HepG2 (cell line): ENCODE data around the gene SLC39A10.

ENCODE experiments used
- CHCHD3 ChIP-seq: sonication (generic); formaldehyde crosslinking; IDR thresholded peaks from 2 replicates; pipeline ENCODE4 v1.8.0; 2022; ENCODE audit warnings: mild to moderate bottlenecking, missing genetic modification reagents, moderate library complexity
- CTCF ChIP-seq: sonication (generic); formaldehyde crosslinking; IDR thresholded peaks from 2 replicates; pipeline ENCODE4 v1.5.0; 2020; ENCODE audit warnings: mild to moderate bottlenecking, missing genetic modification reagents, moderate library complexity
- FOXK1 ChIP-seq: sonication (generic); formaldehyde crosslinking; IDR thresholded peaks from 2 replicates; pipeline ENCODE4 v1.4.0; 2020; ENCODE audit warnings: low read depth, missing genetic modification reagents, borderline replicate concordance
- HOXA7 ChIP-seq: sonication (generic); formaldehyde crosslinking; IDR thresholded peaks from 2 replicates; pipeline ENCODE4 v1.8.1; 2022; ENCODE audit warnings: mild to moderate bottlenecking, missing genetic modification reagents, moderate library complexity

- TF ChIP-seq CHCHD3 (CRISPR knock-in tag) (no peak), CTCF (CRISPR knock-in tag) (no peak), FOXK1 (CRISPR knock-in tag) (no peak), HOXA7 (CRISPR knock-in tag) (no peak)
These were observed 46.3 kb upstream of the SLC39A10 start for GRCh38 chr2:195610717-195611116.
